Cardiac muscle cell (in vitro differentiated cells and primary cell): ENCODE results near the gene TIMP4. TPM values are rescaled to one million over a fixed set of nuclear protein-coding genes. Genes with fewer than 3 reads are reported as not detected.

Experiments
- DNase-seq, 2 donors: peaks; one replicate each; pipeline versions ENCODE4 v3.0.0 to v3.0.0-alpha.2; 2010 to 2017; ENCODE audit warnings: low read depth in 1 of 2, low spot score in 1 of 2
- H3K27ac ChIP-seq: fragments of 200-600 bp; sonication (generic); 2 replicates; pipeline ENCODE4 v1.5.1; 2016
- H3K27me3 ChIP-seq: fragments of 200-600 bp; sonication (generic); 2 replicates; pipeline ENCODE4 v1.6.0; 2016; ENCODE audit warnings: control low read depth
- H3K36me3 ChIP-seq: fragments of 200-600 bp; sonication (generic); 2 replicates; pipeline ENCODE4 v1.5.1; 2016; ENCODE audit warnings: control low read depth
- H3K4me1 ChIP-seq: fragments of 200-600 bp; sonication (generic); 2 replicates; pipeline ENCODE4 v1.8.1; 2017; ENCODE audit warnings: low read depth, mild to moderate bottlenecking, mixed run types
- H3K4me3 ChIP-seq: fragments of 200-600 bp; sonication (generic); 2 replicates; pipeline ENCODE4 v1.5.1; 2016; ENCODE audit warnings: mild to moderate bottlenecking
- H3K9me3 ChIP-seq: fragments of 200-600 bp; sonication (generic); 2 replicates; pipeline ENCODE4 v1.5.1; 2017; ENCODE audit warnings: low read depth, mild to moderate bottlenecking, control low read depth
- polyA plus RNA-seq: library from polyadenylated mRNA; unstranded; fragments of >200 nt; fragmentation: Nextera tagmentation; extraction: Ambion mirVana; gene quantifications from 2 replicates; pipeline ENCODE4 v1.2.1, GENCODE V29; 2016
- total RNA-seq: library from RNA; depleted of rRNA; stranded (reverse); fragments of >200 nt; gene quantifications from 2 replicates; pipeline ENCODE4 v1.2.3, GENCODE V29; 2016
- TF ChIP-seq, protein P1 (sequence below): IDR thresholded peaks from 2 replicates; pipeline ENCODE4 v1.5.1; 2012; ENCODE audit warnings: low read depth, mild to moderate bottlenecking, low read length

Gene TIMP4
- total and polyA plus RNA-seq, 2 experiments from 2014 or later: 0.16 TPM; not detected in 1

DNA sequence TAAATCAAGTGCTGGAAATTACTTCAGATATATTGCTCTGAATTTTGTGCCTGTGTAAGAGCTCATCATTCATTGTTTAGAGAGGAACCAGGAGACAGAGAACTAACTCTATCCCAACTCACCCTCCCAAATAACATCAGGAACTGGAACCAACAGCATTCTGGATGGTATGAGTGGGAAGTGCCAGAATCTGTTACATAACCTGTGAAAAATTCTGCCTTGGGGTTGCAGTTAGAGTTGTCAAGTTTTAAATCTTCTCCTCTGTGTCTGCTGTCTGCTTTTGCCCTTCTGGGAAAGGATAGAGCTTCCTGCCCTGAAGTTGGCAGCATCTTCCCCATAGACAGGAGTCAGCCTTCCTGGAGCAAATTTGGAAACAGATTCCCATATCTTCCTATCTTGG is 41.2 kb downstream of the TIMP4 start:
- Histone ChIP-seq H3K9me3 (no peaks in the 10 kb centered on the region), H3K4me1 (no peaks in the 10 kb centered on the region), H3K36me3 (no peaks in the 10 kb centered on the region), H3K27ac (no peak overlapping the region), H3K27me3 (no peaks in the 10 kb centered on the region), H3K4me3 (no peak overlapping the region)
- no peak for DNase-seq
- TF ChIP-seq, protein P1, sequence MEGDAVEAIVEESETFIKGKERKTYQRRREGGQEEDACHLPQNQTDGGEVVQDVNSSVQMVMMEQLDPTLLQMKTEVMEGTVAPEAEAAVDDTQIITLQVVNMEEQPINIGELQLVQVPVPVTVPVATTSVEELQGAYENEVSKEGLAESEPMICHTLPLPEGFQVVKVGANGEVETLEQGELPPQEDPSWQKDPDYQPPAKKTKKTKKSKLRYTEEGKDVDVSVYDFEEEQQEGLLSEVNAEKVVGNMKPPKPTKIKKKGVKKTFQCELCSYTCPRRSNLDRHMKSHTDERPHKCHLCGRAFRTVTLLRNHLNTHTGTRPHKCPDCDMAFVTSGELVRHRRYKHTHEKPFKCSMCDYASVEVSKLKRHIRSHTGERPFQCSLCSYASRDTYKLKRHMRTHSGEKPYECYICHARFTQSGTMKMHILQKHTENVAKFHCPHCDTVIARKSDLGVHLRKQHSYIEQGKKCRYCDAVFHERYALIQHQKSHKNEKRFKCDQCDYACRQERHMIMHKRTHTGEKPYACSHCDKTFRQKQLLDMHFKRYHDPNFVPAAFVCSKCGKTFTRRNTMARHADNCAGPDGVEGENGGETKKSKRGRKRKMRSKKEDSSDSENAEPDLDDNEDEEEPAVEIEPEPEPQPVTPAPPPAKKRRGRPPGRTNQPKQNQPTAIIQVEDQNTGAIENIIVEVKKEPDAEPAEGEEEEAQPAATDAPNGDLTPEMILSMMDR: no peak

DNA sequence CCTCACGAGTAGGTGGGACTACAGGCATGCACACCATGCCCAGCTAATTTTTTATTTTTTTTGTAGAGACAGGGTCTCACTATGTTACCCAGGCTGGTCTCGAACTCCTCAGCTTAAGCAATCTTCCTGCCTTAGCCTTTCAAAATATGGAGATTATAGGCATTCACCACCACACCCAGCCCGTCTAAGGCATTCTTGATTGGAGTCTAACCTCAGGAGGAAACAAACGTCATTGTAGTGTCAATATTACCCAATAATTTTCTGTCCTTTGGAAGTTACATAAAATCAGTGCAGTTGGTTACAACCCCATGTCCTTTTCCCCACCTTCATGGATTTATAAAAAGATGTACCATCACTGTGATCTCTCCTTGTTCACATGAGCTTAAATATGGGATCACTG is 41.8 kb downstream of the TIMP4 start:
- H3K4me1 ChIP-seq: no peaks in the 10 kb centered on the region
- H3K4me3 ChIP-seq: no peak overlapping the region
- DNase-seq: no peak
- H3K27ac ChIP-seq: no peak overlapping the region
- no peaks in the 10 kb centered on the region for H3K36me3 ChIP-seq
- H3K27me3 ChIP-seq: no peaks in the 10 kb centered on the region
- TF ChIP-seq, protein P1: no peak
- H3K9me3 ChIP-seq: no peaks in the 10 kb centered on the region

DNA sequence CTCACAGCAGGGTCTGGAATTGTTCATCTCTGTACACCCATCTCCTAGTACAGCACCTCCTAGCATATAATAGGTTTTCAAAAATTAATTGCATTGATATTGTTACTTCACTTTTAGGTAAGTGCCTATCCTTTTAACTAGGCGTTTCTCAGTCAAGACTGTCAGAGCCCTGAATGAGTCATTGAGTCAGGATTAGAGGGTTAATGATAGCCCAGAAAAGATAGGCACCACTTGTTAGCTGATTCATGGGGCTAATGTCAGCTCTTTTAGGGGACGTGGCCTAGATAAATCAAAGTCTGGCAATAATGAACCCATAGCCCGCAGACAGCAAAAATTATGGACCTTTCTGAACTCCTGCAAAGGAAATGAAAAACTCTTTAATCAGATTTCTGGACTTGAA is 42.9 kb downstream of the TIMP4 start:
- Histone ChIP-seq H3K4me3 (no peak overlapping the region), H3K9me3 (no peaks in the 10 kb centered on the region), H3K4me1 (no peaks in the 10 kb centered on the region), H3K27me3 (no peaks in the 10 kb centered on the region), H3K27ac (no peak overlapping the region), H3K36me3 (no peaks in the 10 kb centered on the region)
- TF ChIP-seq, protein P1: no peak
- no peak for DNase-seq

DNA sequence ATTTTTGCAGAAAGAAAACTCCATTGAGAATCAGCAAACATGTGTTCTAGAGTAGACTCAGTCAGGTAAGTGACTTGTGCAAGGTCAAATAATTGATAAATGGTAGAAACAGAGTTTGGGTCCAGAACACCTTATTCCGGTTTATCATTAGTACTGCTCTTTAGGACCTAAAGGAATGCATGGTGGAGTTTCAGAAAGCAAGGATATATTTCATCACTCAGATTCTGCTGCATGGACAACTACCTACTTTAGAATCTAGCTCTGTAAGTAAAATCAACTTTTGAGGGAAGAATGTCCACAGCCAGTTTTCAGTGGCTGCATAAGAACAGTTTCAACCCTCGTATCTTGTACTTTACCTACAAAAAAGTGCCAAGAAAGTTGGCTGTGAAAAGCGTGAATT is 43.6 kb downstream of the TIMP4 start:
- DNase-seq: no peak
- no peak overlapping the region for H3K27ac ChIP-seq
- no peaks in the 10 kb centered on the region for H3K27me3 ChIP-seq
- no peaks in the 10 kb centered on the region for H3K9me3 ChIP-seq
- TF ChIP-seq, protein P1: no peak
- no peak overlapping the region for H3K4me3 ChIP-seq
- no peaks in the 10 kb centered on the region for H3K4me1 ChIP-seq
- H3K36me3 ChIP-seq: no peaks in the 10 kb centered on the region

DNA sequence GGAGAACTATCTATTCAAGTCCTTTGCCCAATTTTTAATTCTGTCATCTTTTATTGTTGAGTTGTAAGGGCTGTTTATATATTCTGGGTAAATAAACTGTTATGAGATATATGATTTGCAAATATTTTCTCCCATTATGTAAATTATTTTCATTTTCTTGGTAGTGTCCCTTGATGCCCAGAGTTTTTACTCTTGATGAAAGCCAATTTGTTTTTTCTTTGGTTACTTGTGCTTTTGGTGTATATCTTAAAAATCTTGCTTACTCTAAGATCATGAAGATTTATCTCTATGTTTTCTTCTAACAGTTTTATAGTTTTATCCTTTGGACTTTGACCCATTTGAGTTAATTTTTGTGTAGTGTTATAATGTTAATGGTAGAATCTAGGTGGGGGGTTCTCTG is 44.5 kb downstream of the TIMP4 start:
- Histone ChIP-seq H3K36me3 (no peaks in the 10 kb centered on the region), H3K4me1 (no peaks in the 10 kb centered on the region), H3K4me3 (no peak overlapping the region), H3K27ac (no peak overlapping the region), H3K9me3 (no peaks in the 10 kb centered on the region), H3K27me3 (no peaks in the 10 kb centered on the region)
- TF ChIP-seq, protein P1: no peak
- DNase-seq: no peak
